Subcutaneous adipose tissue (tissue), 4 donors: Measurements from ENCODE around the gene IGSF23. TPM values are rescaled to one million over a fixed set of nuclear protein-coding genes. Genes with fewer than 3 reads are reported as not detected.

Experiments
- total RNA-seq, 4 donors: library from RNA; depleted of rRNA; stranded (reverse); fragments of >200 nt; gene quantifications; one replicate each; pipeline ENCODE4 v1.1.0, GENCODE V29; 2016
- TF ChIP-seq, protein P1 (sequence below): fragments of 450-650 bp; IDR thresholded peaks from one replicate; pipeline ENCODE4 v1.5.1; 2016; ENCODE audit warnings: low read depth, mild to moderate bottlenecking, control low read depth, antibody characterized with exemption, moderate library complexity

Gene IGSF23
- total RNA-seq, 4 donors from 2014 or later = not detected

DNA sequence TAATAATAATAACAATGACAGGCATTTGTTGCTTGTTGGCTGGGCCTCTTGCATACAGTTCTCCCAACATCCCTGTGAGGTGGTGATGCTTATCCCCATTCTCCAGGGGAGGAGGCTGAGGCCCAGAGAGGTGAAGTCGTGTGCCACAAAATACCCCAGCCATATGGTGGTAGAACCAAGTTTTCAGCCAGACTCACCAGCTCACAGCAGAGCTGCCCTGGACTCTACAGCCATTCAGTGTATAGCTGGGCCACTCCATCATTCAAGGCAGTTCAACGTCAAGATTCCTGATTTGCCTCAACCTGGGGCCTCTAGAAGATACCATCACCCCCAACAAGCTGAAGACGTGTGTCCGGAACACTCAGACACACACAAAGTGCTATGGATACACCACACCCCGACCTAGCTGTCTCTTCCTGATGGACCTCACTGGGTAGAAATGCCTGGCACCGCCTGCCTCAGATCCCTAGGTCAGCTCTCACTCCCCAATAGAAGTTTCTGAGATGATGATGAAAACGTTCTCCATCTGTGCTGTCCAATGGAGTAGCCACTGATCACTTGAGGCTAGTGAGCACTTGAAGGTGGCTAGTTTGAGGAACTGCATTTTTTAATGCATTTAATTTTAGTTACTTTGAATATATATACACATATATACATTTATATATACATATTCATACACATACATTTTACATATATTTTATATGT, 53.6 kb downstream of the IGSF23 start:
- TF ChIP-seq, protein P1, sequence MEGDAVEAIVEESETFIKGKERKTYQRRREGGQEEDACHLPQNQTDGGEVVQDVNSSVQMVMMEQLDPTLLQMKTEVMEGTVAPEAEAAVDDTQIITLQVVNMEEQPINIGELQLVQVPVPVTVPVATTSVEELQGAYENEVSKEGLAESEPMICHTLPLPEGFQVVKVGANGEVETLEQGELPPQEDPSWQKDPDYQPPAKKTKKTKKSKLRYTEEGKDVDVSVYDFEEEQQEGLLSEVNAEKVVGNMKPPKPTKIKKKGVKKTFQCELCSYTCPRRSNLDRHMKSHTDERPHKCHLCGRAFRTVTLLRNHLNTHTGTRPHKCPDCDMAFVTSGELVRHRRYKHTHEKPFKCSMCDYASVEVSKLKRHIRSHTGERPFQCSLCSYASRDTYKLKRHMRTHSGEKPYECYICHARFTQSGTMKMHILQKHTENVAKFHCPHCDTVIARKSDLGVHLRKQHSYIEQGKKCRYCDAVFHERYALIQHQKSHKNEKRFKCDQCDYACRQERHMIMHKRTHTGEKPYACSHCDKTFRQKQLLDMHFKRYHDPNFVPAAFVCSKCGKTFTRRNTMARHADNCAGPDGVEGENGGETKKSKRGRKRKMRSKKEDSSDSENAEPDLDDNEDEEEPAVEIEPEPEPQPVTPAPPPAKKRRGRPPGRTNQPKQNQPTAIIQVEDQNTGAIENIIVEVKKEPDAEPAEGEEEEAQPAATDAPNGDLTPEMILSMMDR = no peak

DNA sequence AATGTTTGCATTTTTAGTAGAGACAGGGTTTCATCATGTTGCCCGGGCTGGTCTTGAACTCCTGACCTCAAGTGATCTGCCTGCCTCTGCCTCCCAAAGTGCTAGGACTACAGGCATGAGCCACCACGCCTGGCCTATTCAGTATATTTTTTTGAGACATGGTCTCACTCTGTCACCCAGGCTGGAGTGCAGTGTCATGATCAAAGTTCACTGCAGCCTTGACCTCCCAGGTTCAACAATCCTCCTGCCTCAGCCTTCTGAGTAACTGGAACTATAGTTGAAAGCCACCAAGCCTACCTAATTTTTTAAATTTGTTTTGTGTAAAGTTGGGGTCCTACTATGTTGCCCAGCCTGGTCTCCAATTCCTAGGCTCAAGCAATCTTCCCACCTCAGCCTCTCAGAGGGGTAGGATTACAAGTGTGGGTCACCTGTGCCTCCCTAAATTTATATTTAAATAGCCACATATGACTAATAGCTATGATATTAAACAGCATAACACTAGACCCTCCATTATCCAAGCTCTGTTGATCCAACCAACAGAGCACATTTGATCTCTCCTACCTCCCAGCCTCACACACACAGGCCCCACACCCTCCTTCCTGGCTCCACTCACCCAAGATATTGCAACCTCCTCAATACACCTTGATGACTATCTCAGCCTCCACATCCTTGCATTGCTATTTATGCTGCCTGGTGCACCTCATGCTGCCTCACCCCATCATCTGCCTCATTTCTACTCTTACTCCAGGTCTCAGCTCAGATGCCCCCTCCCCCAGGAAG, 55.8 kb downstream of the IGSF23 start:
- TF ChIP-seq, protein P1 = no peak

DNA sequence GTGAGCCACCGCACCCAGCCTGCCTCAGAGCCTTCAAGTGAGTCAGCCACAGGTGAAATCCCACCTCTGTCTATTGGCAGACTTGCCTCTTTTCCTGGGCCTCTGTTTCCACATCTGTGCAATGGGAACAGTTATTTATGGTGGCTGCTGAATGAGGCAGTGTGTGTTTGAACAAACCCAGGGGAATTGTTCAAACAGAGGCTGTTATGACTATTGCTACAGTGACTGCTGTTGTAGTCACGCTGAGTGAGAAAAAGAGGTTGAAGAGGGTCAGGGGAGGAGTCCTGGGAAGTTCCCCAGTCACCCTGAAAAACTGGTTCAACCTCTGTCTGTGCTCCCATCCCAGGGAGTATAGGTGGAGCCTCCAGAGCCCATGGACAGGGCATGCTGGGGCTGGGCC, 58.0 kb downstream of the IGSF23 start, which contains the start of gene CEACAM19:
TSS of gene CEACAM19 (plus strand) at position 83 of the 400 bp plus-strand sequence. CDS start 450 bp downstream, outside the sequence.
- TF ChIP-seq, protein P1 = no peak

DNA sequence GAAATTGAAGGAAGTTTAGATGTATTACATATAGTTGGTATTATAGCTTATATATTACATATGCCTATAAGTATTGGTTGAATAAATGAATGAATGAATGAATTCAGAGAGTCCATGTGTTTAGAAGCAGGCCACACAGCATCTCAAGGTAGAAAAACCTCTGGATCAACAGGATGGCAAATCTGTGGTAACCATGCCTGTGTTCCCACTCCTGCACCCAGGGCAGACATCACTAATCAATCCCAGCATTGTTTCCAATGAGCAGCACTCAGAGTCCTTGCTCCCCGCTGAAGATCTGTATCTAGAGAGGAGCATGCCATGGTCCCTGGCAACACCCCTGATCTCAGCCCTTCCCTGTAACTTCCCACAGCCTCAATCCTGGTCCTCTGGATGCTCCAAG, 58.9 kb downstream of the IGSF23 start:
- TF ChIP-seq, protein P1 = no peak

DNA sequence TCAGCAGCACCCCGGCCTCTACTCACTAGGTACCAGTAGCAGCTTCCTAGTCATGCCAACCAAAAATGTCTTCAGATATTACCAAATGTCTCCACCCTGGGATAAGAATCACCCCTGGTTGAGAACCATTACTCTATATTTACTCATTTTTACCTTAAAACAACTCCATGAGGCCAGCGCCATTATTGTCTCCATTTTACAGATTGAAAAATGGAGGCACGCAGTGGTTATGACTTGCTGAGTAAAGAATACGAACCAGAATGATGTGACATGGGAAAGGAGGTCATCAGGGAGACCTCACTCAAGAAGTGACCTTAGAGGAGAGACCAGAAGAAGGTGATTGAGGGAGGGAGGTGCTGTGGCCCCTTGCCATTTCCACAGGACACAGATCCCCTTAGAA, 60.1 kb downstream of the IGSF23 start:
- TF ChIP-seq, protein P1 = no peak

DNA sequence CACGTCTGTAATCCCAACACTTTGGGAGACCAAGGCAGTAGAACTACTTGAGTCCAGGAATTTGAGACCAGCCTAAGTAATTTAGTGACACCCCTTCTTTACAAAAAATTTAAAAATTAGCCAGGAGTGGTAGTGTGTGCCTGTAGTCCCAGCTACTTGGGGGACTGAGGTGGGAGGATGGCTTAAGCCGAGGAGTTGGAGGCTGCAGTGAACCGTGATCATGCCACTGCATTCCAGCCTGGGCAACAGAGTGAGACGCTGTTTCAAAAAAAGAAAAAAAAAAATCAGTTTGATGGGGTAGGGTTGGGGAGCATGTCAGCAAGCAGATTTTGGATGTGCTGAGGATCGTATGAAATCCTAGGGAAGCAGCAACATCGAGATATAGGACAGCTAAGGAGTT, 62.2 kb downstream of the IGSF23 start:
- TF ChIP-seq, protein P1 = no peak
